ENCODE data around the gene MAN2C1. TPM values are rescaled to one million over a fixed set of nuclear protein-coding genes. Genes with fewer than 3 reads are reported as not detected.
A peak's percentile ranks its signal among the peaks of the same experiment; 100 is the strongest.
"Not testable (repeated sequence)": the region's sequence is repeated elsewhere in the genome, so short reads cannot be mapped to it uniquely, and the experiment has no call there.

Gene MAN2C1
- total RNA-seq, 2 experiments from 2014 or later, result 519 to 546 TPM

- peak within 1 kb of the TSS; percentile 83 for H3K27ac Mint-ChIP-seq
- peaks cover 7% of the 10 kb centered on the region for H3K9me3 Mint-ChIP-seq
- peaks cover 35% of the 10 kb centered on the region for H3K4me1 Mint-ChIP-seq (ENCODE audit: low read depth)
- ChIA-PET CTCF (interaction anchor here (2.6 kb wide), 1 partner anchor 21 kb away, joined by 15 read pairs; the partner anchor contains the start of gene MAN2C1), POLR2A (interaction anchor here (1.0 to 9.6 kb wide), 9 partner anchors 8 to 732 kb away, joined by 3 to 146 read pairs (median 7); partner anchors contain the start of genes CLK3, COMMD4, IMP3 and MAN2C1)
- DNase-seq, result no peak
- peaks cover 51% of the 10 kb centered on the region for H3K4me1 ChIP-seq (ENCODE audit: insufficient read depth, low read length)
- peak within 1 kb of the TSS; percentile 86 for H3K4me3 ChIP-seq (ENCODE audit: low read length)
- H3K27me3 ChIP-seq (ENCODE audit: control insufficient read depth in 1 of 2, insufficient read depth in 2 of 2, low read length in 2 of 2), result no peaks in the 10 kb centered on the region
- H3K36me3 Mint-ChIP-seq (ENCODE audit: low read depth), result peaks cover 13% of the 10 kb centered on the region
- ATAC-seq (ENCODE audit: poor library complexity), result no peak
- H3K36me3 ChIP-seq (ENCODE audit: insufficient read depth, low read length), result peaks cover 2% of the 10 kb centered on the region
- peak within 1 kb of the TSS in 1 of 2 donors; percentile 43 for H3K27ac ChIP-seq (ENCODE audit: low read depth in 1 of 2, low read length in 2 of 2)
- peaks cover 21 to 44% of the 10 kb centered on the region in 2 experiments for H3K9me3 ChIP-seq (ENCODE audit: control insufficient read depth in 1 of 2, insufficient read depth in 1 of 2, low read length in 2 of 2)
- H3K27me3 Mint-ChIP-seq, result no peaks in the 10 kb centered on the region
- H3K4me3 Mint-ChIP-seq, result peak within 1 kb of the TSS; percentile 89
- no peak for TF ChIP-seq CTCF (IDR thresholded peaks at IDR 0.05)
- intact Hi-C loops (cut with DNase I, micrococcal nuclease), result no loop called here
Observed at GRCh38 chr15:75346796-75347221, 21.6 kb downstream of the MAN2C1 start, which contains the start of gene NEIL1. Gene NEIL1, plus strand, starts transcription at chr15:75347039. Its CDS starts 1,867 bp downstream, at chr15:75348906.

GRCh38 chr15:75343953-75344352 lies 24.5 kb downstream of the MAN2C1 start:
- ATAC-seq (ENCODE audit: poor library complexity); DNase-seq; H3K4me3 Mint-ChIP-seq; H3K9me3 Mint-ChIP-seq; H3K27me3 ChIP-seq (ENCODE audit: control insufficient read depth in 1 of 2, insufficient read depth in 2 of 2, low read length in 2 of 2); H3K36me3 Mint-ChIP-seq (ENCODE audit: low read depth); H3K4me3 ChIP-seq (ENCODE audit: low read length); H3K27ac Mint-ChIP-seq; intact Hi-C loops (cut with DNase I, micrococcal nuclease); H3K27ac ChIP-seq (ENCODE audit: low read depth in 1 of 2, low read length in 2 of 2); CTCF ChIA-PET; H3K27me3 Mint-ChIP-seq: not testable (repeated sequence)
- peaks cover 11% of the 10 kb centered on the region for H3K36me3 ChIP-seq (ENCODE audit: insufficient read depth, low read length)
- peaks cover 7 to 20% of the 10 kb centered on the region in 2 experiments for H3K9me3 ChIP-seq (ENCODE audit: control insufficient read depth in 1 of 2, insufficient read depth in 1 of 2, low read length in 2 of 2)
- POLR2A ChIA-PET, result interaction anchor here (0.7 kb wide), 1 partner anchor 23 kb away, joined by 3 read pairs; no protein-coding TSS in a partner anchor
- peaks cover 28% of the 10 kb centered on the region for H3K4me1 ChIP-seq (ENCODE audit: insufficient read depth, low read length)
- H3K4me1 Mint-ChIP-seq (ENCODE audit: low read depth), result peaks cover 16% of the 10 kb centered on the region

- peaks cover 0 to 5% of the 10 kb centered on the region in 2 experiments for H3K9me3 ChIP-seq (ENCODE audit: control insufficient read depth in 1 of 2, insufficient read depth in 1 of 2, low read length in 2 of 2)
- Mint-ChIP-seq H3K4me1 (ENCODE audit: low read depth) (peaks cover 7% of the 10 kb centered on the region), H3K27me3 (no peaks in the 10 kb centered on the region), H3K36me3 (ENCODE audit: low read depth) (peaks cover 2% of the 10 kb centered on the region), H3K27ac (no peak overlapping the region), H3K4me3 (no peak overlapping the region), H3K9me3 (no peaks in the 10 kb centered on the region)
- H3K4me1 ChIP-seq (ENCODE audit: insufficient read depth, low read length), result peaks cover 12% of the 10 kb centered on the region
- ATAC-seq (ENCODE audit: poor library complexity) (no peak), DNase-seq (no peak)
- intact Hi-C loops (cut with DNase I, micrococcal nuclease), result no loop called here
- H3K27me3 ChIP-seq (ENCODE audit: control insufficient read depth in 1 of 2, insufficient read depth in 2 of 2, low read length in 2 of 2), result no peaks in the 10 kb centered on the region
- H3K27ac ChIP-seq (ENCODE audit: low read depth in 1 of 2, low read length in 2 of 2), result no peak overlapping the region
- ChIA-PET CTCF (no interaction called here), POLR2A (no interaction called here)
- TF ChIP-seq CTCF (IDR thresholded peaks at IDR 0.05), result no peak
- H3K4me3 ChIP-seq (ENCODE audit: low read length), result no peak overlapping the region
- H3K36me3 ChIP-seq (ENCODE audit: insufficient read depth, low read length), result peaks cover 11% of the 10 kb centered on the region
Observed at GRCh38 chr15:75342221-75342620, 26.2 kb downstream of the MAN2C1 start.
